Left kidney (tissue), 2 donors: ENCODE results near the gene SLC25A6. TPM values are rescaled to one million over a fixed set of nuclear protein-coding genes. Genes with fewer than 3 reads are reported as not detected.
A peak's percentile ranks its signal among the peaks of the same experiment; 100 is the strongest.
"Not testable (repeated sequence)": the region's sequence is repeated elsewhere in the genome, so short reads cannot be mapped to it uniquely, and the experiment has no call there.

Experiments
- DNase-seq: peaks from one replicate; pipeline ENCODE4 v3.0.0-alpha.2; 2013
- polyA plus RNA-seq: library from polyadenylated mRNA; unstranded; fragments of 120-200 nt; gene quantifications from one replicate; pipeline ENCODE4 v1.2.1, GENCODE V29; 2013; ENCODE audit not compliant: insufficient read length

The SLC25A6 gene
- polyA plus RNA-seq, 1 donor = 438 TPM

DNA sequence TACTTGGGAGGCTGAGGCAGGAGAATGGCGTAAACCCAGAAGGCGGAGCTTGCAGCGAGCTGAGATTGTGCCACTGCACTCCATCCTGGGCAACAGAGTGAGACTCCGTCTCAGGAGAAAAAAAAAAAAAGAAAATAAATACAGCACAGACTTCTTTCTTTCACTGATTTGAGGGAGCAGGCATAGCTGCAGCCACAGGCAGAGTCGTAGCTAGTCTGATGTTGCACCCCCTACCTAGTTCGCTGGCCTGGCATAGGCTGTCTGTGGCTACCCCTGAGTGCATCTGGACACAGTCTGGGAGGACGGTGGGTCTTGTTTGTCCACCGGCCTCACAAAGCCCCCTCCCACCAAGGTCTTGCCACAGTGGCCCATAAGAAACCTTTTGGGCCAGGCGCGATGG is 33.9 kb downstream of the SLC25A6 start:
- DNase-seq = no peak

- DNase-seq = no peak
Measured at GRCh38 chrX:1355131-1356046, 36.5 kb downstream of the SLC25A6 start.

DNA sequence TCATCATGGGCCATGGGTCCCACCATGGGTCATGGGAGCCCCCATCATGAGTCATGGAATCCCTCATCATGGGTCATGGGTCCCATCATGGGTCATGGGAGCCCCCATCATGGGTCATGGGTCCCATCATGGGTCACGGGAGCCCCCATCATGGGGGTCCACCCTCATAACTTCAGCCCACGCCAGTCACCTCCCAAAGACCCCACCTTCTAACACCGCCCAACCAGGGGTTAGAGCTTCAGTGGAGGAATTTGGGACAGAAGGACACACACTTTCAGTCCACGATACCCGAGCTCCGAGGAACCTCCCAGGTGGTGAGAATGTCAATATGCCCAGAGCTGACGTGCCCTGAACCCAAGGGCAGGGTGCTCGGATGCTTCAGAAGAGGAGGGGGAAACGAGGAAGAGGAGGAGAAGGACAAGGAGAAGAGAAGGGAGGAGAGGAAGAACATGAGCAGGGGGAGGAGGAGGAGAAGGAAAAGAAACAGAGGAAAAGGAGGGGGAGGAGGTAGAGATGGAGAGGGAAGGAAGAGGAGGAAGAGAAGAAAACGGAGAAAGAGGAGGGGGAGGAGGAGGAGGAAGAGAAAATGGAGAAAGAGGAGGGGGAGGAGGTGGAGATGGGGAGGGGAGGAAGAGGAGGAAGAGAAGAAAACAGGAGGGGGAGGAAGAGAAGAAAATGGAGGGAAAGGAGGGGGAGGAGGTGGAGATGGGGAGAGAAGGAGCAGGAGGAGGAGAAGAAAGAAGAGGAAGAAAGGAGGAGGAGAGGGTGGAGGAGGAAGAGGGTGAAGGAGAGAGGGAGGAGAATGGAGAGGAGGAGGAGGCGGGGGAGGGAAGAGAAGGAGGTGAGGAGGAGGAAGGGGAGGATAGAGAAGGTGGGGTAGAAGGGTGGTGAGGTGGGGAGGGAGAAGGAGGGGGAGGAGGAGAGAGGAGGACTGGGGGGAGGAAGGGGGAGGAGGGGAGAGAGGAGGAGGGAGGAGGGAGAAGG is 37.6 kb downstream of the SLC25A6 start:
- no peak for DNase-seq

DNA sequence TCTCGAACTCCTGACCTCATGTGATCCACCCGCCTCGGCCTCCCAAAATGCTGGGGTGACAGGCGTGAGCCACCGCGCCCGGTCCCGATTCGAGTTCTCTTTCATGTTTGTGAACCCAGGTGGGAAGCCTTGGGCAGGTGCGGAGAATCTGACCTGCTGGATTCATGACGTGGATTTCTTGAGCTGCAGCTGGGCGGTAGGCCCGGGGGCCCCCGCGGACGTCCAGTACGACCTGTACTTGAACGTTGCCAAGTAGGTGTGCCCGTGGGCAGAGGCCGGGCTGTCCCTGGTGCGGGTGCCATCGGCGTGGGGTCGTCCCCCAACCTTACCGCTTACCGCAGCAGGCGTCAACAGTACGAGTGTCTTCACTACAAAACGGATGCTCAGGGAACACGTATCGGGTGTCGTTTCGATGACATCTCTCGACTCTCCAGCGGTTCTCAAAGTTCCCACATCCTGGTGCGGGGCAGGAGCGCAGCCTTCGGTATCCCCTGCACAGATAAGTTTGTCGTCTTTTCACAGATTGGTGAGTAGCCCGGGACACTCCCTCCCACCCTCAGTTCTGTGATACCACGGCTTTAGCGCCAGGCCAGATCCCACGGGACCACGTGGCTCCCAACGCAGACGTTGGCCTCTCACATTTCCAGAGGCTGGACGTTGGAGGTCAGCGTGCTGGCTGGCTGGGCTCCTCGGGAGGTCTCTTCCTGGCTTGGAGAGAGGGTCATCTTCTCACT is 39.8 kb downstream of the SLC25A6 start:
- no peak for DNase-seq

- not testable (repeated sequence) for DNase-seq
Measured at GRCh38 chrX:1349606-1350005, 42.3 kb downstream of the SLC25A6 start.

DNA sequence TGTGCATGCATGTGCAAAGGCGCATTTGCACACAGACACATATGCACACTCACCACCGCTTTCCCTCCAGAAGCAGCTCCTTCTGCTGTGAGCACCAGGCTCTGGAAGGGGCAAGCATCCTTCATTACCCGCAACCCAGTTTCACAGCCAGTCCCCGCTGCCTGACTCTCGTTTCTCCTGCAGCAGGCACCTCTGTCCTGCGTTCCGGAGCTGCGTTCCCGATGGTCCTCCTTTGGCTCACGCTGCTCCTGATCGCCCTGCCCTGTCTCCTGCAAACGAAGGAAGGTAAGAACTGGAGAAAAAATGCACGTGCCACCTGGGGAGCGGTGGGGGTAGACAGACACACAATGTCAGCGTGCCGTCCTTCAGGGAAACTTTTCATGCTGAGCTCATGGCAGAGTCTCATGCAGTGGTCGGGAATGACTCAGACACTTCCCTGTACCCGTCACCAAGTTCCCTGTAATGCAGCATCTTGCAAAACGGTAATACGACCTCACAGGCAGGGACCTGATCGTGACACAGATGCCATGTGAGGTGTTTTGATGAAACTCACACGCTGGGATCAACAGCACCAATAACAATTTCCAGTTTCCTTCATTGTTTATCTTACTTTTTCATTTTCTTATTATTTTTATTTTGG is 50.2 kb downstream of the SLC25A6 start:
- no peak for DNase-seq

DNA sequence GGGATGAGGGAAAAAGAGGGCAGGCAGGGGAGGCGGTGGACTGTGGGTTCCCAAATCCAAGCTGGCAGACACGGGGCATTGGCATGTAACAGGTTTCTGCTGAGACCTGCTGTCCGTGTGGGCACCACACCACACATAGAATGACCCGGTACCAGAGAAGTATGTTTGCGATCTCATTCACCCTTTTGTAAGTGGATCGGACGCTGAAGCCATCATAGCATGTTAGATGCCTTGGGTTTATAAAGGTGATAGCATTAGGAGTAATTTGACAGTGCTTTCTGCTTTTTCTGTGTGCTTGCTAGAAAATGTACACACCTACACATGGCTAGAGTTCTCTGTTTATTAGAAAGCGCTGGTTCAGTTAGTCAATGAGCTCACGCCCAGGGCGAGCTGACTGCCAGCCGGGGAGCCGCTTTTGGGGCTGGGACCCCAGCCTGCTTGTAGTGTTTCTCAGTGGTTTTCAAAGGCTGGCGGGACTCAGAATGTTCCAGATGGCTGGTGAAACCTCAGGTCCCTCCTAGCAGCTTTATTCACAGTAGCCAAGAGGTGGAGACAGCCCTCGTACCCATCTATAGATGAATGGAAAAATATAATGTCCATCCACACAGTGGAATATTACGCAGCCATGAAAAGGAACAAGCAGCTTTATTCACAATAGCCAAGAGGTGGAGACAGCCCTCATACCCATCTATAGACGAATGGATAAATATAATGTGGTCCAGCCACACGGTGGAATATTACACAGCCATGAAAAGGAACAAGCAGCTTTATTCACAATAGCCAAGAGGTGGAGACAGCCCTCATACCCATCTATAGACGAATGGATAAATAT is 54.7 kb downstream of the SLC25A6 start:
- no peak for DNase-seq

GRCh38 chrX:1336331-1336943 is 55.5 kb downstream of the SLC25A6 start, which contains the start of gene IL3RA:
Gene IL3RA, plus strand, starts transcription at chrX:1336785. Its CDS starts 4,981 bp downstream, at chrX:1341766.
- DNase-seq = peak; percentile 12

Other genes starting within 250 kb of the SLC25A6 start
- 0.12 TPM for gene CRLF2, start 179.5 kb downstream of the SLC25A6 start, polyA plus RNA-seq
- 3.9 TPM for gene CSF2RA, start 123.3 kb downstream of the SLC25A6 start, polyA plus RNA-seq
- 17.6 TPM for gene IL3RA, start 55.3 kb downstream of the SLC25A6 start, polyA plus RNA-seq
- gene ASMTL, start 60.8 kb upstream of the SLC25A6 start, polyA plus RNA-seq = 37.1 TPM
- gene P2RY8, start 145.1 kb upstream of the SLC25A6 start, polyA plus RNA-seq = 0.73 TPM
- 48.3 TPM for gene AKAP17A, start 199.5 kb upstream of the SLC25A6 start, polyA plus RNA-seq
- gene ASMT, start 222.9 kb upstream of the SLC25A6 start, polyA plus RNA-seq = 0.10 TPM